ENCODE measurements around the gene PLEKHG4B. TPM values are rescaled to one million over a fixed set of nuclear protein-coding genes. Genes with fewer than 3 reads are reported as not detected.

The PLEKHG4B gene
- total RNA-seq, 4 donors from 2014 or later: 5.5 to 10.9 (median 7.1) TPM

- Histone ChIP-seq H3K4me3 (replicated peaks in 1 of 3) (no peak overlapping the region), H3K27me3 (no peaks in the 10 kb centered on the region), H3K9me3 (no peaks in the 10 kb centered on the region), H3K27ac (no peak overlapping the region), H3K36me3 (peaks cover 0 to 4% of the 10 kb centered on the region in 2 donors), H3K4me1 (no peaks in the 10 kb centered on the region)
- WGBS, 2 donors: 92 to 98% methylated on average over 1 of the region's 1 CpG
- intact Hi-C loops (cut with DNase I): no loop called here
- TF ChIP-seq POLR2A (IDR thresholded peaks at IDR 0.05): no peak
- TF ChIP-seq, protein P1, sequence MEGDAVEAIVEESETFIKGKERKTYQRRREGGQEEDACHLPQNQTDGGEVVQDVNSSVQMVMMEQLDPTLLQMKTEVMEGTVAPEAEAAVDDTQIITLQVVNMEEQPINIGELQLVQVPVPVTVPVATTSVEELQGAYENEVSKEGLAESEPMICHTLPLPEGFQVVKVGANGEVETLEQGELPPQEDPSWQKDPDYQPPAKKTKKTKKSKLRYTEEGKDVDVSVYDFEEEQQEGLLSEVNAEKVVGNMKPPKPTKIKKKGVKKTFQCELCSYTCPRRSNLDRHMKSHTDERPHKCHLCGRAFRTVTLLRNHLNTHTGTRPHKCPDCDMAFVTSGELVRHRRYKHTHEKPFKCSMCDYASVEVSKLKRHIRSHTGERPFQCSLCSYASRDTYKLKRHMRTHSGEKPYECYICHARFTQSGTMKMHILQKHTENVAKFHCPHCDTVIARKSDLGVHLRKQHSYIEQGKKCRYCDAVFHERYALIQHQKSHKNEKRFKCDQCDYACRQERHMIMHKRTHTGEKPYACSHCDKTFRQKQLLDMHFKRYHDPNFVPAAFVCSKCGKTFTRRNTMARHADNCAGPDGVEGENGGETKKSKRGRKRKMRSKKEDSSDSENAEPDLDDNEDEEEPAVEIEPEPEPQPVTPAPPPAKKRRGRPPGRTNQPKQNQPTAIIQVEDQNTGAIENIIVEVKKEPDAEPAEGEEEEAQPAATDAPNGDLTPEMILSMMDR (IDR thresholded peaks at IDR 0.05): no peak
- DNase-seq: no peak
Observed at GRCh38 chr5:147751-148150, 55.8 kb downstream of the PLEKHG4B start.

- no peaks in the 10 kb centered on the region for H3K4me1 ChIP-seq
- intact Hi-C loops (cut with DNase I): no loop called here
- WGBS, 2 donors: 87 to 92% methylated on average over 6 of the region's 6 CpGs
- no peak overlapping the region for H3K27ac ChIP-seq
- H3K9me3 ChIP-seq: no peaks in the 10 kb centered on the region
- H3K27me3 ChIP-seq: no peaks in the 10 kb centered on the region
- peaks cover 0 to 4% of the 10 kb centered on the region in 2 donors for H3K36me3 ChIP-seq
- TF ChIP-seq POLR2A (IDR thresholded peaks at IDR 0.05): no peak
- TF ChIP-seq, protein P1 (IDR thresholded peaks at IDR 0.05): no peak
- no peak overlapping the region for H3K4me3 ChIP-seq (replicated peaks in 1 of 3)
- DNase-seq: no peak
Observed at GRCh38 chr5:149745-150485, 57.9 kb downstream of the PLEKHG4B start.

GRCh38 chr5:150746-151145 is 58.8 kb downstream of the PLEKHG4B start:
- no peaks in the 10 kb centered on the region for H3K9me3 ChIP-seq
- H3K4me3 ChIP-seq (replicated peaks in 1 of 3): no peak overlapping the region
- intact Hi-C loops (cut with DNase I): no loop called here
- H3K27ac ChIP-seq: no peak overlapping the region
- TF ChIP-seq, protein P1 (IDR thresholded peaks at IDR 0.05): no peak
- WGBS, 2 donors: 93 to 95% methylated on average over 4 of the region's 4 CpGs
- DNase-seq: no peak
- no peaks in the 10 kb centered on the region for H3K27me3 ChIP-seq
- peaks cover 0 to 4% of the 10 kb centered on the region in 2 donors for H3K36me3 ChIP-seq
- H3K4me1 ChIP-seq: no peaks in the 10 kb centered on the region

DNA sequence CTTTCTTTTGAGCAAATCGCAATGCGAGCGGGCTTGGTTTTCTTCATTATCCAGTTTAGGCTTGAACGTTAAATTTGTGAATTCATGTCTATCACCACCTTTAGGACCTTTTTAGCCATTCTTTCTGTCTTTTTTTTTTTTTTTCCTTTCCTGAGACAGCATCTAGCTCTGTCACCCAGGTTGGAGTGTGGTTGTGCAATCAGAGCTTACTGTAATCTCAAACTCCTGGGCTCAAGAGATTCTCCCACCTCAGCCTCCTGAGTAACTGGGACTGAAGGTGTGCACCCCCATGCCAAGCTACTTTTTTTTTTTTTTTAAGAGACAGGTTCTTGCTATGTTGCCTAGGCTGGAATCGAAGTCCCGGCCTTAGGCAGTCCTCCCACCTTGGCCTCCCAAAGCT is 60.1 kb downstream of the PLEKHG4B start:
- Histone ChIP-seq H3K27me3 (no peaks in the 10 kb centered on the region), H3K27ac (no peak overlapping the region), H3K36me3 (peaks cover 0 to 2% of the 10 kb centered on the region in 2 donors), H3K4me1 (no peaks in the 10 kb centered on the region), H3K9me3 (no peaks in the 10 kb centered on the region), H3K4me3 (replicated peaks in 1 of 3) (no peak overlapping the region)
- DNase-seq: no peak
- 95 to 97% methylated on average over 6 of the region's 6 CpGs for WGBS, 2 donors
- no peak for TF ChIP-seq POLR2A (IDR thresholded peaks at IDR 0.05)
- TF ChIP-seq, protein P1 (IDR thresholded peaks at IDR 0.05): no peak
- intact Hi-C loops (cut with DNase I): no loop called here

DNA sequence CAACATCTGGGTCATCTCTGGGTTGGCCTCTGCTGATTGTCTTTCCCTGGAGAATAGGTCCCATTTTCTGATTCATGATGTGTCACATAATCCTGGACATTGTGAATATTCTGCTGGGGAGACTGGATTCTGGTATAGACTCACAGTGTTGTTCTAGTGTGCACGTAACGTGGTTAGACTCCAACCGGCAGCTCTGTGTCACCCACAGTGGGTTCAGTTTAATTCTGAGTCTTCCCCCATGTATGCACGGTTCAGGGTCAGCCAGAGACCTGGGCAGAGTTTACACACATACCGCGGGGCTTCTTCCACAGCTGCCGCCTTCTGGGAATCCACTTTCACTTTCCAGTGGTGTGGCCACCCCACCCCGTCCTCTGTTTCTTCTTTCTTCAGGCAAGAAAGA is 61.3 kb downstream of the PLEKHG4B start:
- H3K36me3 ChIP-seq: no peaks in the 10 kb centered on the region
- TF ChIP-seq, protein P1 (IDR thresholded peaks at IDR 0.05): no peak
- TF ChIP-seq POLR2A (IDR thresholded peaks at IDR 0.05): no peak
- H3K4me1 ChIP-seq: no peaks in the 10 kb centered on the region
- no peak overlapping the region for H3K4me3 ChIP-seq (replicated peaks in 1 of 3)
- intact Hi-C loops (cut with DNase I): no loop called here
- no peaks in the 10 kb centered on the region for H3K9me3 ChIP-seq
- no peak overlapping the region for H3K27ac ChIP-seq
- no peaks in the 10 kb centered on the region for H3K27me3 ChIP-seq
- WGBS, 2 donors: 89 to 92% methylated on average over 8 of the region's 8 CpGs
- DNase-seq: no peak

Measured in thyroid gland (tissue), 4 donors.